WTC11 (cell line): ENCODE results near the gene MSLN. TPM values are rescaled to one million over a fixed set of nuclear protein-coding genes. Genes with fewer than 3 reads are reported as not detected.
A peak's percentile ranks its signal among the peaks of the same experiment; 100 is the strongest.

Experiments used
- ATAC-seq: fragments of 200-7000 bp; cut with Tn5 transposase; 2 replicates; pipeline ENCODE4 v1.10.0; 2021; ENCODE audit warnings: mild to moderate bottlenecking, moderate library complexity
- CTCF ChIA-PET: fragments of 300-600 bp; sonication (Branson Sonifier 250); formaldehyde crosslinking; loops from one replicate; lab custom pipeline; 2021; ENCODE audit warnings: antibody characterized with exemption; lab: Charles Lee
- POLR2A ChIA-PET: fragments of 350-600 bp; sonication (Branson Sonifier 250); formaldehyde crosslinking; loops from one replicate; lab custom pipeline; 2021; ENCODE audit warnings: antibody characterized with exemption; lab: Charles Lee
- DNase-seq: peaks from one replicate; pipeline ENCODE4 v3.0.0; 2021; ENCODE audit warnings: low spot score
- H3K27ac Mint-ChIP-seq: 2 replicates; pipeline ENCODE4 v1.8.0; 2021; ENCODE audit warnings: mixed read lengths
- H3K27me3 Mint-ChIP-seq: 2 replicates; pipeline ENCODE4 v1.8.0; 2021; ENCODE audit warnings: low read depth, mild to moderate bottlenecking, moderate library complexity, mixed read lengths
- H3K36me3 Mint-ChIP-seq: 2 replicates; pipeline ENCODE4 v1.8.0; 2021; ENCODE audit warnings: mixed read lengths
- H3K4me1 Mint-ChIP-seq: 2 replicates; pipeline ENCODE4 v1.8.0; 2022; ENCODE audit warnings: mixed read lengths
- H3K4me3 Mint-ChIP-seq: 2 replicates; pipeline ENCODE4 v1.8.0; 2021; ENCODE audit warnings: mild to moderate bottlenecking, moderate library complexity, mixed read lengths
- H3K9me3 Mint-ChIP-seq: 2 replicates; pipeline ENCODE4 v1.8.0; 2021; ENCODE audit warnings: mixed read lengths
- ATF1 ChIP-seq: sonication (generic); formaldehyde crosslinking; IDR thresholded peaks from 2 replicates; pipeline ENCODE4 v1.8.1; 2023; ENCODE audit warnings: mild to moderate bottlenecking, moderate library complexity, missing genetic modification reagents
- HMGA2 ChIP-seq: fragments of 250-450 bp; sonication (Bioruptor Pico); IDR thresholded peaks from 2 replicates; pipeline ENCODE4 v1.4.0; 2021; ENCODE audit warnings: mild to moderate bottlenecking, moderate library complexity
- MYBL2 ChIP-seq: sonication (generic); formaldehyde crosslinking; IDR thresholded peaks from 2 replicates; pipeline ENCODE4 v1.8.1; 2023; ENCODE audit warnings: mild to moderate bottlenecking, moderate library complexity, missing genetic modification reagents
- SMAD4 ChIP-seq: sonication (generic); formaldehyde crosslinking; IDR thresholded peaks from 2 replicates; pipeline ENCODE4 v1.8.0; 2022; ENCODE audit warnings: mild to moderate bottlenecking, missing genetic modification reagents
- SOX15 ChIP-seq: fragments of 250-450 bp; sonication (Bioruptor Pico); IDR thresholded peaks from 2 replicates; pipeline ENCODE4 v1.9.0; 2021; ENCODE audit warnings: mild to moderate bottlenecking
- TEAD1 ChIP-seq: sonication (generic); formaldehyde crosslinking; IDR thresholded peaks from 2 replicates; pipeline ENCODE4 v1.8.0; 2022; ENCODE audit warnings: mild to moderate bottlenecking, missing genetic modification reagents
- ZNF121 ChIP-seq: sonication (generic); formaldehyde crosslinking; IDR thresholded peaks from 2 replicates; pipeline ENCODE4 v1.8.0; 2023; ENCODE audit warnings: missing genetic modification reagents
- ZNF232 ChIP-seq: sonication (generic); formaldehyde crosslinking; IDR thresholded peaks from 2 replicates; pipeline ENCODE4 v1.8.0; 2022; ENCODE audit warnings: mild to moderate bottlenecking, missing genetic modification reagents
- ZNF671 ChIP-seq: fragments of 250-450 bp; sonication (Bioruptor Pico); IDR thresholded peaks from 2 replicates; pipeline ENCODE4 v1.8.0; 2021; ENCODE audit warnings: mild to moderate bottlenecking
- total RNA-seq: library from RNA; stranded (reverse); gene quantifications from 3 replicates; pipeline ENCODE4 v1.2.3, GENCODE V29; 2021
- TF ChIP-seq, protein P1 (sequence below): sonication (generic); formaldehyde crosslinking; IDR thresholded peaks from 2 replicates; pipeline ENCODE4 v1.8.0; 2022; ENCODE audit warnings: missing genetic modification reagents
- TF ChIP-seq, protein P2 (sequence below): sonication (generic); formaldehyde crosslinking; IDR thresholded peaks from 2 replicates; pipeline ENCODE4 v1.8.1; 2023; ENCODE audit warnings: mild to moderate bottlenecking, missing genetic modification reagents
- TF ChIP-seq, protein P3 (sequence below): sonication (generic); formaldehyde crosslinking; IDR thresholded peaks from 2 replicates; pipeline ENCODE4 v1.8.1; 2022; ENCODE audit warnings: low read depth, mild to moderate bottlenecking, moderate library complexity, missing genetic modification reagents, borderline replicate concordance
- TF ChIP-seq, protein P4 (sequence below): sonication (generic); formaldehyde crosslinking; IDR thresholded peaks from 2 replicates; pipeline ENCODE4 v1.8.1; 2022; ENCODE audit warnings: missing genetic modification reagents, borderline replicate concordance
- TF ChIP-seq, protein P5 (sequence below): sonication (generic); formaldehyde crosslinking; IDR thresholded peaks from 2 replicates; pipeline ENCODE4 v1.8.0; 2023; ENCODE audit warnings: missing genetic modification reagents, mild to moderate bottlenecking, borderline replicate concordance

MSLN gene
- total RNA-seq, 1 experiment from 2014 or later: 0.20 TPM

DNA sequence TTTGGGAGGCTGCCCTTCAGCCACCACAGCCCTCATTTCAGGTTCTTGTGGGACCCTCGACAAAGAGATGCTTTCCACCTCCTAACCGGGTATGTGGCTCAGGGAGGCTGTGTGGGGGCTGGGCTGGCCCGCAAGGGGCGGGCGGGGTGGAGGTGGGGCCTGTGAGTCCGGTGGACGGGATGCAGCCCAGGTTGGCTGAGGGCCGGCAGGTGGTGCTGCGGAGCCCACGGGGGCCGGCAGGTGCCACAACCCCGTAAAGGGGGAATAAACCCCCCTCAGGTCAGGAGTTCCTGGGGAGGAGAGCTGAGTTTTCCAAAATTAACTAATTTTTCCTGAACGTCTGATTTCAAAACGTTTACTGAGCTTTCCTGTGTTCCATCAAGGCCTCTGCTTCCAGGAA, 14.8 kb upstream of the MSLN start:
- DNase-seq: peak; percentile 90
- Mint-ChIP-seq H3K36me3 (no peaks in the 10 kb centered on the region), H3K9me3 (no peaks in the 10 kb centered on the region), H3K4me3 (no peak overlapping the region), H3K27ac (no peak overlapping the region), H3K4me1 (peaks cover 7% of the 10 kb centered on the region), H3K27me3 (no peaks in the 10 kb centered on the region)
- POLR2A ChIA-PET: no interaction called here
- CTCF ChIA-PET: interaction anchor here (0.6 to 1.8 kb wide), 5 partner anchors 14 to 1770 kb away, joined by 3 to 18 read pairs (median 10); partner anchors contain the start of genes CHTF18, METRN and RPUSD1
- TF ChIP-seq, protein P1, sequence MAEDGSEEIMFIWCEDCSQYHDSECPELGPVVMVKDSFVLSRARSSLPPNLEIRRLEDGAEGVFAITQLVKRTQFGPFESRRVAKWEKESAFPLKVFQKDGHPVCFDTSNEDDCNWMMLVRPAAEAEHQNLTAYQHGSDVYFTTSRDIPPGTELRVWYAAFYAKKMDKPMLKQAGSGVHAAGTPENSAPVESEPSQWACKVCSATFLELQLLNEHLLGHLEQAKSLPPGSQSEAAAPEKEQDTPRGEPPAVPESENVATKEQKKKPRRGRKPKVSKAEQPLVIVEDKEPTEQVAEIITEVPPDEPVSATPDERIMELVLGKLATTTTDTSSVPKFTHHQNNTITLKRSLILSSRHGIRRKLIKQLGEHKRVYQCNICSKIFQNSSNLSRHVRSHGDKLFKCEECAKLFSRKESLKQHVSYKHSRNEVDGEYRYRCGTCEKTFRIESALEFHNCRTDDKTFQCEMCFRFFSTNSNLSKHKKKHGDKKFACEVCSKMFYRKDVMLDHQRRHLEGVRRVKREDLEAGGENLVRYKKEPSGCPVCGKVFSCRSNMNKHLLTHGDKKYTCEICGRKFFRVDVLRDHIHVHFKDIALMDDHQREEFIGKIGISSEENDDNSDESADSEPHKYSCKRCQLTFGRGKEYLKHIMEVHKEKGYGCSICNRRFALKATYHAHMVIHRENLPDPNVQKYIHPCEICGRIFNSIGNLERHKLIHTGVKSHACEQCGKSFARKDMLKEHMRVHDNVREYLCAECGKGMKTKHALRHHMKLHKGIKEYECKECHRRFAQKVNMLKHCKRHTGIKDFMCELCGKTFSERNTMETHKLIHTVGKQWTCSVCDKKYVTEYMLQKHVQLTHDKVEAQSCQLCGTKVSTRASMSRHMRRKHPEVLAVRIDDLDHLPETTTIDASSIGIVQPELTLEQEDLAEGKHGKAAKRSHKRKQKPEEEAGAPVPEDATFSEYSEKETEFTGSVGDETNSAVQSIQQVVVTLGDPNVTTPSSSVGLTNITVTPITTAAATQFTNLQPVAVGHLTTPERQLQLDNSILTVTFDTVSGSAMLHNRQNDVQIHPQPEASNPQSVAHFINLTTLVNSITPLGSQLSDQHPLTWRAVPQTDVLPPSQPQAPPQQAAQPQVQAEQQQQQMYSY: 0 out of 2 replicates have a peak, but pooled peaks have one; percentile 17
- no peak for TF ChIP-seq ZNF232 (CRISPR knock-in tag)
- ATAC-seq: peak; percentile 87

DNA sequence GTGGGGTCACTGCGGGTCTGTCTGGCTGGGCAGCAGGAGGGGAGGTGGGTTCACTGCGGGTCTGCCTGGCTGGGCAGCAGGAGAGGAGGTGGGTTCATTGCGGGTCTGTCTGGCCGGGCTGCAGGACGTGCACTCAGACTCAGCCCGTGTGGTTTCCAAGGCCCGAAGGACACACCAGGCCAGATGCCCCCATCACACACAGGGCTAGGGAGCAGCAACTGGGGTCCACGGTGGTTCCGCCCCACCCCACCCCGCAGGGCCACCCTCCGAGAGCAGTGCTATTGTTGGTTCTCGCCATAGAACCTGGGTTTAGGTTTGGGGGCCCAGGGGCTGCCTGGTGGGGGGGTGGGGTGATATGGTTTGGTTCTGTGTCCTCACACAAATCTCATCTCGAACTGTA, 13.9 kb upstream of the MSLN start:
- ATAC-seq: no peak

DNA sequence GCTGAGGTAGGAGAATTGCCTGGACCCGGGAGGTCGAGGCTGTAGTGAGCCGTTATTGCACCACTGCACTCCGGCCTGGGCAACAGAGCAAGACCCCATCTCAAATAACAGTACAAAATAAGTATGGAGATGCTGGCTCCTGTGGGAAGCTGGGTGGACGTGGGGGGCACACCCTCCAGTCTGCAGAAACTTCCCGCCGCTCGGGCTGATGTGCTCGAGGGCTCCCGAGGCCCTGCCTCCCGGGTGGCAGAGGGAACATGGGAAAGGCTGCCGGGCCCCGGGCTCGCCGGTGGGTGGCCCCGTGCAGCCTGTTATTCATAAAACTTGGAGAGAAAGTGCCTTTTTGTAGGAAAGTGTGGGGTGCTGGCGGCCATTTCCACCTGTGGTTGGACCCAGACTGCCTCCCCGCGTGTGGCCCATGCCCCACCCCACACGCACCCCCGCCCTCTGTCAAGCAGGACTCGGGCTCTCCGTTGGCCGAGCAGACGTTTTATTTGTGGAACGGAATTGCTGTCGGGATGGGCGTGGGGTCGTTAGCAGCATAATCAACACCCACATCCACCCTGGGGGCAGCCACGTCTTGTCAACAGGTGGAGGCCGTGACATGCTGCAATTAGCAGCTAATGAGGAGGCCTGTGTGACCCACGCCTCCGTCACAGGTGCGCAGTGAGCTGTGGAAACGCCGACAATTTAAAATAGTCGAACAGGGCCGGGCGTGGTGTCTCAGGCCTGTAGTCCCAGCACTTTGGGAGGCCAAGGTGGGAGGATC, 12.4 kb upstream of the MSLN start:
- ATAC-seq (no peak), DNase-seq (no peak)
- Mint-ChIP-seq H3K9me3 (no peaks in the 10 kb centered on the region), H3K27me3 (no peaks in the 10 kb centered on the region), H3K36me3 (no peaks in the 10 kb centered on the region), H3K4me3 (no peak overlapping the region), H3K4me1 (peaks cover 29% of the 10 kb centered on the region), H3K27ac (no peak overlapping the region; the same call in 1 of the 2 replicates)
- TF ChIP-seq ZNF121 (peak; percentile 44; the same call in 1 of the 2 replicates), SOX15 (CRISPR knock-in tag) (no peak)
- TF ChIP-seq, protein P2, sequence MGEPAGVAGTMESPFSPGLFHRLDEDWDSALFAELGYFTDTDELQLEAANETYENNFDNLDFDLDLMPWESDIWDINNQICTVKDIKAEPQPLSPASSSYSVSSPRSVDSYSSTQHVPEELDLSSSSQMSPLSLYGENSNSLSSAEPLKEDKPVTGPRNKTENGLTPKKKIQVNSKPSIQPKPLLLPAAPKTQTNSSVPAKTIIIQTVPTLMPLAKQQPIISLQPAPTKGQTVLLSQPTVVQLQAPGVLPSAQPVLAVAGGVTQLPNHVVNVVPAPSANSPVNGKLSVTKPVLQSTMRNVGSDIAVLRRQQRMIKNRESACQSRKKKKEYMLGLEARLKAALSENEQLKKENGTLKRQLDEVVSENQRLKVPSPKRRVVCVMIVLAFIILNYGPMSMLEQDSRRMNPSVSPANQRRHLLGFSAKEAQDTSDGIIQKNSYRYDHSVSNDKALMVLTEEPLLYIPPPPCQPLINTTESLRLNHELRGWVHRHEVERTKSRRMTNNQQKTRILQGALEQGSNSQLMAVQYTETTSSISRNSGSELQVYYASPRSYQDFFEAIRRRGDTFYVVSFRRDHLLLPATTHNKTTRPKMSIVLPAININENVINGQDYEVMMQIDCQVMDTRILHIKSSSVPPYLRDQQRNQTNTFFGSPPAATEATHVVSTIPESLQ (CRISPR knock-in tag): no peak
- ChIA-PET CTCF (no interaction called here), POLR2A (interaction anchor here (0.6 kb wide), 1 partner anchor 39 kb away, joined by 3 read pairs; no protein-coding TSS in a partner anchor)

More for the DNA sequence above, 13.9 kb upstream of the MSLN start:
- Mint-ChIP-seq H3K36me3 (no peaks in the 10 kb centered on the region), H3K4me3 (no peak overlapping the region), H3K27ac (no peak overlapping the region), H3K27me3 (no peaks in the 10 kb centered on the region), H3K4me1 (peaks cover 16% of the 10 kb centered on the region), H3K9me3 (no peaks in the 10 kb centered on the region)
- POLR2A ChIA-PET: no interaction called here
- no peak for DNase-seq
- no peak for TF ChIP-seq MYBL2 (CRISPR knock-in tag)
- CTCF ChIA-PET: no interaction called here

DNA sequence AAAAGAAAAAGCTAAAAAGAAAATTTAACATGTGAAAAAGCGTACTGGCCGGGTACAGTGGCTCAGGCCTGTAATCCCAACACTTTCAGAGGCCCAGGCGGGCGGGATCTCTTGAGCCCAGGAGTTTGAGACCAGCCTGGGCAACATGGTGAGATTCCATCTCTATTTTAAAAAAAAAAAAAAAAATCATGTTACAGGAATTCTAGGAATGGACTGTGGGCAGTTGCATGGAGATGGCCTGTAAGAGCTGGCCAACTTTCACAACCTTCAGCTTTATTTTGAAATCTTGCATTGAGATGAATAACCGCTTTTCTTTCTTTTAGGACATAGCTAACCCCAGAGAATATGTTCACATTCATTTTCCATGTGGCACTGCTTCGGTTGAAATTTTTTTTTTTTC, 11.5 kb upstream of the MSLN start:
- ChIA-PET CTCF (interaction anchor here (0.6 to 3.5 kb wide), 5 partner anchors 8 to 248 kb away, joined by 3 to 21 read pairs (median 3); partner anchors contain the start of genes CHTF18, CIAO3 and RPUSD1), POLR2A (interaction anchor here (0.6 kb wide), 1 partner anchor 40 kb away, joined by 3 read pairs; no protein-coding TSS in a partner anchor)
- no peak overlapping the region for H3K27ac Mint-ChIP-seq
- peaks cover 30% of the 10 kb centered on the region for H3K4me1 Mint-ChIP-seq
- no peaks in the 10 kb centered on the region for H3K27me3 Mint-ChIP-seq
- H3K9me3 Mint-ChIP-seq: no peaks in the 10 kb centered on the region
- H3K4me3 Mint-ChIP-seq: no peak overlapping the region
- H3K36me3 Mint-ChIP-seq: no peaks in the 10 kb centered on the region
- no peak for ATAC-seq
- DNase-seq: no peak
- no peak for TF ChIP-seq MYBL2 (CRISPR knock-in tag)
- TF ChIP-seq, protein P3, sequence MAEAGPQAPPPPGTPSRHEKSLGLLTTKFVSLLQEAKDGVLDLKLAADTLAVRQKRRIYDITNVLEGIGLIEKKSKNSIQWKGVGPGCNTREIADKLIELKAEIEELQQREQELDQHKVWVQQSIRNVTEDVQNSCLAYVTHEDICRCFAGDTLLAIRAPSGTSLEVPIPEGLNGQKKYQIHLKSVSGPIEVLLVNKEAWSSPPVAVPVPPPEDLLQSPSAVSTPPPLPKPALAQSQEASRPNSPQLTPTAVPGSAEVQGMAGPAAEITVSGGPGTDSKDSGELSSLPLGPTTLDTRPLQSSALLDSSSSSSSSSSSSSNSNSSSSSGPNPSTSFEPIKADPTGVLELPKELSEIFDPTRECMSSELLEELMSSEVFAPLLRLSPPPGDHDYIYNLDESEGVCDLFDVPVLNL (CRISPR knock-in tag): no peak
- no peak for TF ChIP-seq HMGA2 (CRISPR knock-in tag)
- no peak for TF ChIP-seq SMAD4
- TF ChIP-seq ATF1 (CRISPR knock-in tag): no peak
- no peak for TF ChIP-seq ZNF671 (CRISPR knock-in tag)
- TF ChIP-seq TEAD1: no peak
- TF ChIP-seq, protein P4, sequence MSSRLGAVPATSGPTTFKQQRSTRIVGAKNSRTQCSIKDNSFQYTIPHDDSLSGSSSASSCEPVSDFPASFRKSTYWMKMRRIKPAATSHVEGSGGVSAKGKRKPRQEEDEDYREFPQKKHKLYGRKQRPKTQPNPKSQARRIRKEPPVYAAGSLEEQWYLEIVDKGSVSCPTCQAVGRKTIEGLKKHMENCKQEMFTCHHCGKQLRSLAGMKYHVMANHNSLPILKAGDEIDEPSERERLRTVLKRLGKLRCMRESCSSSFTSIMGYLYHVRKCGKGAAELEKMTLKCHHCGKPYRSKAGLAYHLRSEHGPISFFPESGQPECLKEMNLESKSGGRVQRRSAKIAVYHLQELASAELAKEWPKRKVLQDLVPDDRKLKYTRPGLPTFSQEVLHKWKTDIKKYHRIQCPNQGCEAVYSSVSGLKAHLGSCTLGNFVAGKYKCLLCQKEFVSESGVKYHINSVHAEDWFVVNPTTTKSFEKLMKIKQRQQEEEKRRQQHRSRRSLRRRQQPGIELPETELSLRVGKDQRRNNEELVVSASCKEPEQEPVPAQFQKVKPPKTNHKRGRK (CRISPR knock-in tag): no peak
- TF ChIP-seq, protein P5, sequence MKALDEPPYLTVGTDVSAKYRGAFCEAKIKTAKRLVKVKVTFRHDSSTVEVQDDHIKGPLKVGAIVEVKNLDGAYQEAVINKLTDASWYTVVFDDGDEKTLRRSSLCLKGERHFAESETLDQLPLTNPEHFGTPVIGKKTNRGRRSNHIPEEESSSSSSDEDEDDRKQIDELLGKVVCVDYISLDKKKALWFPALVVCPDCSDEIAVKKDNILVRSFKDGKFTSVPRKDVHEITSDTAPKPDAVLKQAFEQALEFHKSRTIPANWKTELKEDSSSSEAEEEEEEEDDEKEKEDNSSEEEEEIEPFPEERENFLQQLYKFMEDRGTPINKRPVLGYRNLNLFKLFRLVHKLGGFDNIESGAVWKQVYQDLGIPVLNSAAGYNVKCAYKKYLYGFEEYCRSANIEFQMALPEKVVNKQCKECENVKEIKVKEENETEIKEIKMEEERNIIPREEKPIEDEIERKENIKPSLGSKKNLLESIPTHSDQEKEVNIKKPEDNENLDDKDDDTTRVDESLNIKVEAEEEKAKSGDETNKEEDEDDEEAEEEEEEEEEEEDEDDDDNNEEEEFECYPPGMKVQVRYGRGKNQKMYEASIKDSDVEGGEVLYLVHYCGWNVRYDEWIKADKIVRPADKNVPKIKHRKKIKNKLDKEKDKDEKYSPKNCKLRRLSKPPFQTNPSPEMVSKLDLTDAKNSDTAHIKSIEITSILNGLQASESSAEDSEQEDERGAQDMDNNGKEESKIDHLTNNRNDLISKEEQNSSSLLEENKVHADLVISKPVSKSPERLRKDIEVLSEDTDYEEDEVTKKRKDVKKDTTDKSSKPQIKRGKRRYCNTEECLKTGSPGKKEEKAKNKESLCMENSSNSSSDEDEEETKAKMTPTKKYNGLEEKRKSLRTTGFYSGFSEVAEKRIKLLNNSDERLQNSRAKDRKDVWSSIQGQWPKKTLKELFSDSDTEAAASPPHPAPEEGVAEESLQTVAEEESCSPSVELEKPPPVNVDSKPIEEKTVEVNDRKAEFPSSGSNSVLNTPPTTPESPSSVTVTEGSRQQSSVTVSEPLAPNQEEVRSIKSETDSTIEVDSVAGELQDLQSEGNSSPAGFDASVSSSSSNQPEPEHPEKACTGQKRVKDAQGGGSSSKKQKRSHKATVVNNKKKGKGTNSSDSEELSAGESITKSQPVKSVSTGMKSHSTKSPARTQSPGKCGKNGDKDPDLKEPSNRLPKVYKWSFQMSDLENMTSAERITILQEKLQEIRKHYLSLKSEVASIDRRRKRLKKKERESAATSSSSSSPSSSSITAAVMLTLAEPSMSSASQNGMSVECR (CRISPR knock-in tag): no peak
